Measurements from ENCODE around the gene PCED1B.
A peak's percentile ranks its signal among the peaks of the same experiment; 100 is the strongest.

Gene PCED1B

DNA sequence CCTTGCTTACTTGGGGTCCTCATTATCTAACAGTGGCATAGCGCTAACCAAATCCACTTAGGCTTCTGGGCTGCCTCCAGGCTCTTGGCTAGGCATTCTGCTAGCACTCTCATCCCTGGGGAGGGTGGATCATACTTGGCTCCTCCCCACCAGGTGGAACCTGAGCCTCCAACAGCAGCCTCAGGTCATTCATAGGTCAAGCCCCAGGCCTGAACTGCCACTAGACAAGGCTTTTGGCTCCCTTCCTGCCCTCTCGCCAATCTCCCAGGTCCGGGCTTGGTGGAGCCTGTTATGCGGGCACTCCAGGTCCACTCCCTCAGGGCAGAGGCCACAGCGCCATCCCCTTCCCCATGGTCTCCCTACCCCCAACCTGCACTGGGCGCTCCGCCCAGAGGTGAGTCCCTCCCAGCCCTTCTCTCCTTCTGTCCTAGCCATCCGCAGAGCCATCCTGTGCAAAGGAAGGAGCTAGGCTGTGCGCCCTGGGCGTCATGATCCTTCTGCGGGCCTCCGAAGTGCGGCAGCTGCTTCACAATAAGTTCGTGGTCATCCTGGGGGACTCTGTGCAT is 155.2 kb downstream of the PCED1B start:
- no peak for DNase-seq (ENCODE audit: low read depth)

GRCh38 chr12:47235258-47236040 is 156.0 kb downstream of the PCED1B start:
- no peak for DNase-seq (ENCODE audit: low read depth)

GRCh38 chr12:47236109-47236714 is 156.8 kb downstream of the PCED1B start:
- peak; percentile 78 for DNase-seq (ENCODE audit: low read depth)

DNA sequence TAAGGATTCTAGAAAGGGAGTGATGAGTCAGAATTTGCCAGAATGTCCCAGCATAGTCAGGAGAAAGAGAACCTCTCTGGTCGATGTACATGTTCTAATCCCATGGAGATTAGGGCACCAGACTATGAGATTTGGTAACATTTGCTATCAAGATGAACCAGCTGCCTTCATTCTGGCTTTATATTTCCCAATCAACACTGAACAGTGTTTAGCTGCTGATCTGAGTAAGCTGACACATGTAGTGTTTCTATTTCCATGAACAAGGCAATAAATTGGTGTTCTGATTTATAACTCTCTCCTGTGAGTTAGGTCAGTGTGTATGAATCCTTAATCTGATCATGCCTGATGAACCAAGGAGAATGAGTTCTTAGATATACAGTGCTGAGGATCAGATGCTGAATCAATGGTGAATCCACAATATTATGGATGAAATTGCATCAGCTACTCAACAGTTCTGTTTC is 158.4 kb downstream of the PCED1B start:
- DNase-seq (ENCODE audit: low read depth), result no peak

DNA sequence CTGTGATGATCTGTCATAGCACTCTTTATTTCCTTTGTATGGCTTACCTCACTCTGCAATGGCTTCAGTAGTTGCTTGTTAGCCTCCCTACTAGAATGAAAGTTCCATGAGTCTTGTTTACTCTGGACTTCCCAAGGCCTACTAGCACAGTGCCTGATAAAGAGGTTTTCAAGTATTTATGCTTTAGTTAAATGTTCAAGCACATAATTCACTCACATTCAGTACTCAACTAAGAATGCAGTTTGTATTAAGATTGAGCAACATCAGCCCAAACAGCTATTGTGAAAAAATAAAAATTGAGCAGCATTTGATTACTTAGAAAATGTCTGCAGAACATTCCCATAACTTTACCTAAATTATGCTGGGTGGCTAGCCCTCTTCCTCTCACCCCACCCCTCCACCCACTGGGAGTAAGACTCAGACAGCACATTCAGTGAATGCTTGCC is 159.3 kb downstream of the PCED1B start:
- peak; percentile 70 for DNase-seq (ENCODE audit: low read depth)

DNA sequence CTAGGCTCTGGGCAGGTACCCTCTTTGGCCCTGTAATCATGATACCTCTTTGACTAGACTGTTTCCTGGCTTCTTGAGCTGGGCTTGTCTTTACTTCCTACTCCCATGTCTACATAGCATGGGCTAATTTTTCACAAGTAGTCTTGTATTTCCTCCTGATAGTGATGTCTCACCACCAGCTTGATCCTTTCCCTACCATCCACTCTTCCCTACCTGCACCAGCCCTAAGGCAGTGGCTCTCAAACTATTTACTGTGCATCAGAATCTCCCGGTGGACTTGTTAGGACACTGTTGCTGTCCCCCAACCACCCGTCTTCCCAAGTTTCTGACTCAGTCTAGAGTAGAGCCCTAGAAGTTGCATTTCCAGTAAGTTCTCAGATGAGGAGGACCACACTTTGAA is 163.0 kb downstream of the PCED1B start:
- DNase-seq (ENCODE audit: low read depth), result no peak

DNA sequence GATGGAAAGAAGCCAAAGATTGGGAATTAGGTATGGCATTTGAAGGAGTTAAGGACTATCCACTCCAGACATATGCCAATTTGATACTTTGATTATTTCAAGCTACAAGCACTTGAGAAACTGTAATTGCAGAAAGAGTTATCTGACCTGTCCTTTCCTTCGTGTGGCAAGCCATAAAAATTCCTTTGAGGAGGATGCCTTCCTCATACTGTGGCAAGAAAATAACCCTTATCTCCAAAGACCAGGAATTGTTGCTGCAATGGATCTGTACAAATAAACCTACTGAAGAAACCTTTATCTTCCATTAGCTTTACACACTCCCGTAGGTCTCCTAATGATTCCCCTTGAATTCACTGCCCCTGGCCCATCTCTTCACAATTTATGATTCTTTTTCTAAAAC is 165.4 kb downstream of the PCED1B start:
- DNase-seq (ENCODE audit: low read depth), result no peak

- DNase-seq (ENCODE audit: low read depth), result no peak
These were observed 166.2 kb downstream of the PCED1B start for GRCh38 chr12:47245623-47246022.

DNA sequence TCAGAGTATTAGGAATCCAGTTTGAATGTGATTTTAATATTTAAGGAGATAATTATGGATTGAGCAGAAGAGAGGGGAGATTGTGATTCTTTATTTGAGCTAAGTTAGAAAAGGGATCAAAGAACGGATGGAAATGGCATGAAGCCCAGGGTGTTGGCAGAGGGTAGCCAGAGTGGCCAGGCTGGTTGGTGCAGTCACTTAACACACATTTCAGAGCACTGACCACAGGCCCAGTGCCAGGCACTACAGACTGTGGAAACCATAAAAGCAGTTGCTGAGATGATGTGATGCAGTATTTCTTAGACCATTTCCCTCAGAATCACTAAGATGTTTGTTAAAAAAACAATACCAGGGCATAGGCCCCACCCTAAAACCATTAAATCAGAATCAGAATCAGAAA is 168.0 kb downstream of the PCED1B start:
- no peak for DNase-seq (ENCODE audit: low read depth)

- no peak for DNase-seq (ENCODE audit: low read depth)
These were observed 169.7 kb downstream of the PCED1B start for GRCh38 chr12:47249082-47249481.

DNA sequence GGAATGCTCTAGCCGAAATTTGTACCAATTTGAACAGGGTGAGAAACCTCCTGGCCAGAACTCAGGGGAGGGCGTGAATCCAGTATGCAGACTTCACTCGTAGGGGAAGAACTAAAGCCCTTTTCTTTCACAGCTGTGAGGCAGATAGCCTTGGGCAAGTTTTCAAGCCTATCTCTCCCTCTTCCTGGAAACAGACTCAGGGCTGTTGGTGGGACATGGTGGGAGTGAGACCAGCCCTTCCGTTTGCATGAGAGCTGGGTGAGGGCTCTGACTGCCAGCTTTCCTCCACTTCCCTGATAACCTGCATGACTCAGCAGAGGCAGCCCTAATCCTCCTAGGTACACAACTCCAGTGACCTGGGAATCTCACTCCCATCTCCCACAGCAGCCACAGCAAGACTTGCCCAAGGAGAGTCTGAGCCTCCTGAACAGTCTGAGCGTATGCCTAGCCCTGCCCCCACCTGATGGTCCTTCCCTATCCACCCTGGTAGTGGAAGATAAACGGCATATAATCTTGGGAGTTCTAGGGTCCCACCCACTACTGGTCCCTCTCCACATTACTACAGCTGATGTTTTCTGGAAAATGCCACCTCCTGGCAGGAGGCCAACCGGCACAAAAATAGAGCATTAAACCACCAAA is 170.4 kb downstream of the PCED1B start:
- DNase-seq (ENCODE audit: low read depth), result no peak

DNA sequence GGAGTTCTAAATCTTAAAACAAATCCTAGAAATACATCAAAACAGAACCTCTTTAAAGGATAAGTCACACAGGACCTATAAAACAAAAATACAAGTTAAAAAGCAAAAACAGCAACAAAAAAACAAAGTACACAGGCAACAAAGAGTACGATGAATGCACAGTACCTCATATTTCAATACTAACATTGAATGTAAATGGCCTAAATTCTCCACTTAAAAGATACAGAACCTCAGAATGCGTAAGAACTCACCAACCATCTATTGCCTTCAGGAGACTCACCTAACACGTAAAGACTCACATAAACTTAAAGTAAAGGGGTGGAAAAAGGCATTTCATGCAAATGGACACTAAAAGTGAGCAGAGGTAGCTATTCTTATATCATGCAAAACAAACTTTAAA is 172.5 kb downstream of the PCED1B start:
- no peak for DNase-seq (ENCODE audit: low read depth)

DNA sequence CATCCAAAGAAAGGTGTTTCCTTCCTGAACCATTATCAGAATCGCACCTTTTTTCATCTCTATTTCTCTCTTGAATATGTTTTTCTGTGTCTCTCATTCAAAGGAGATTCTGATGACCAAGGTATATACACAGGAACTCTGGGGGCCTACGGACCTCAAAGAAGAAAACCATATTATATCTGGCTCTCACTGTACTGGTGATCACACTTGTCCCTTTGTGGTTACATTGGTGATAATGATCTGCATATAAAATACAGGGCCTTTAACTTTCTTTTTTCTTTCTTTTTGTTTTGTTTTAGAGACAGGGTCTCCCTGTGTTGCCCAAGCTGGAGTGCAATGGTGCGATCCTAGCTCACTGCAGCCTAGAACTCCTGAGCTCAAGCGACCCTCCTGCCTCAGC is 185.5 kb downstream of the PCED1B start:
- no peak for DNase-seq (ENCODE audit: low read depth)

GRCh38 chr12:47265391-47265790 is 186.0 kb downstream of the PCED1B start:
- DNase-seq (ENCODE audit: low read depth), result no peak

- no peak for DNase-seq (ENCODE audit: low read depth)
These were observed 188.2 kb downstream of the PCED1B start for GRCh38 chr12:47267571-47267970.

DNA sequence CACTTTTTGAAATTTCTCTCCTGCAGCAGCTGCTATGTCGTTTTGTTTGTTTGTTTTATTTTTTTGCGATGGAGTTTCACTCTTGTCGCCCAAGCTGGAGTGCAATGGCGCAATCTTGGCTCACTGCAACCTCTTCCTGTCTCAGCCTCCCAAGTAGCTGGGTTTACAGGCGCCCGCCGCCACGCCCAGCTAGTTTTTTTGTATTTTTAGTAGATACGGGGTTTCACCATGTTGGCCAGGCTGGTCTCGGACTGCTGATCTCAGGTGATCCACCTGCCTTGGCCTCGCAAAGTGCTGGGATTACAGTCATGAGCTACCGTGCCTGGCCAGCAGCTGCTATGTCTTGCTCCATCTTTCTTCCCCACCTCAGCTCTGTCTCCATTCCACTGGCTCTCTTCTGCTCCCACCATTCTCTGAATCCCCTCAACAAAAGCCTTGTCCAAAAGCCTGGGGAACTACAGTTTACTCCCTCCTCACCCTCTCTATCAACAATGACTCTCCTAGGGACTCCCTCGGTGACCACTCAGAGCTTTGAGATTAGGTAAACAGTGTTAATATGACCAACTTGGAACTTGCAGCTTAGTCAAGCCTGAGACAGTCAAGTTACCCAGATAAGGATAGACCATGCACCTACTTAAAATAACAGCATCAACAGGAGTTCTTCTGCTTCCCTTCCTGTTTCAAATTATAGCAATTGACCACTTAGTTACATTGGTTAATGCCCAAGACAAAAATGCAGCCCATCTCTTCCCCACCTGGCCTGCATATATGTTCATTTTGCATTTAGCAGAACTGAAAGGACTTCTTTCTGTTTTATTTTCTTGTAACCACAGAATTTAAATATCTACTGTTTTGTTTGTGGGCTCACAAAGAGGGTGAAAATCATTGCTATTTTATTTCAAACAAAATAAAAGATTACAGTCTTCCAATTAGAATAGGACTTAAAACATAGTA is 189.4 kb downstream of the PCED1B start:
- no peak for DNase-seq (ENCODE audit: low read depth)

- DNase-seq (ENCODE audit: low read depth), result no peak
These were observed 190.5 kb downstream of the PCED1B start for GRCh38 chr12:47269916-47270315.

GRCh38 chr12:47270782-47271664 is 191.6 kb downstream of the PCED1B start:
- peak; percentile 56 for DNase-seq (ENCODE audit: low read depth)

DNA sequence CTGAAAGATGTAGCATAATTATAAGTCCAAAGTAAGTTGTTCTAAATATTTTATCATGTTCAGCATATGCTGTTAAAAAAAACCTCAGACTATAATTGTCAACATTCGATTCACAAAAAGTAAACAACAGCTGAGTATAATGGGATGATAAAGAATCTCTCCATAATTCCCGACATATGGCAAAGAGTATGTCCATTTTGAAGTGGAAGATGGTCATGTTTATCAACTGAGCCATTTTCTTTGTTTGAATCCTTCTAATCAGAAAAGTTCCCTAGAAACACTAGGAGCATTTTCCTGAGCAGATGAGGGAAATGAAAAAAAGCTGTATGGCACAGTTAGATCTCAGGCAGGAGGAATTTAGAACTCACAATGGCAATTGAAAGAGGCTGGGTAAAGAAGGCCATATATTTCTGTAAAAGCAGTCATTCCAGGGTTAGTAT is 192.4 kb downstream of the PCED1B start:
- DNase-seq (ENCODE audit: low read depth), result no peak

GRCh38 chr12:47272412-47273190 is 193.2 kb downstream of the PCED1B start:
- no peak for DNase-seq (ENCODE audit: low read depth)

Measured in GM04503 (cell line).